Activated T-cell treated with anti-CD3 and anti-CD28 coated beads, Interleukin-2, amount 50 U/mL, for 72 hours (primary cell): ENCODE data around the gene CHD6. TPM values are rescaled to one million over a fixed set of nuclear protein-coding genes. Genes with fewer than 3 reads are reported as not detected.

Experiments used
- ATAC-seq, 2 donors: fragments of 150-1000 bp; cut with Tn5 transposase; replicated peaks in 1 of 2; 2 replicates each; pipeline ENCODE4 v1.10.0; 2021; ENCODE audit warnings: moderate library complexity in 2 of 2, mild to moderate bottlenecking in 1 of 2
- DNase-seq, 2 donors: peaks; one replicate each; pipeline ENCODE4 v3.0.0; 2021 to 2022; ENCODE audit warnings: mixed read lengths in 1 of 2
- H3K27ac Mint-ChIP-seq: one replicate; pipeline ENCODE4 v1.8.0; 2022; ENCODE audit warnings: mild to moderate bottlenecking, moderate library complexity, mixed read lengths
- H3K27me3 Mint-ChIP-seq: one replicate; pipeline ENCODE4 v1.8.0; 2022; ENCODE audit warnings: low read depth, mixed read lengths
- H3K36me3 Mint-ChIP-seq, 2 donors: one replicate each; pipeline ENCODE4 v1.8.0; 2022; ENCODE audit warnings: mixed read lengths in 2 of 2, mild to moderate bottlenecking in 1 of 2; ENCODE audit not compliant: insufficient read depth in 2 of 2
- H3K4me1 Mint-ChIP-seq: one replicate; pipeline ENCODE4 v1.8.0; 2022; ENCODE audit warnings: low read depth, mixed read lengths
- H3K4me3 Mint-ChIP-seq, 2 donors: one replicate each; pipeline ENCODE4 v1.8.0; 2022; ENCODE audit warnings: mild to moderate bottlenecking in 2 of 2, mixed read lengths in 2 of 2, moderate library complexity in 2 of 2
- H3K9me3 Mint-ChIP-seq, 2 donors: one replicate each; pipeline ENCODE4 v1.8.0; 2022; ENCODE audit warnings: mixed read lengths in 2 of 2
- total RNA-seq, 2 donors: library from RNA; stranded (reverse); gene quantifications; one replicate each; pipeline ENCODE4 v1.2.3, GENCODE V29; 2022

CHD6 gene
- total RNA-seq, 2 donors from 2014 or later: 35.8 to 37.7 TPM

- H3K4me1 Mint-ChIP-seq: peaks cover 13% of the 10 kb centered on the region
- H3K9me3 Mint-ChIP-seq: no peaks in the 10 kb centered on the region
- no peaks in the 10 kb centered on the region for H3K27me3 Mint-ChIP-seq
- no peak overlapping the region for H3K27ac Mint-ChIP-seq
- no peak for DNase-seq
- peaks cover 2 to 13% of the 10 kb centered on the region in 2 donors for H3K36me3 Mint-ChIP-seq
- ATAC-seq: no peak
- H3K4me3 Mint-ChIP-seq: no peak overlapping the region
These were observed 105.6 kb downstream of the CHD6 start for GRCh38 chr20:41512624-41513023.

GRCh38 chr20:41510847-41511450 lies 107.2 kb downstream of the CHD6 start:
- peaks cover 12% of the 10 kb centered on the region for H3K4me1 Mint-ChIP-seq
- peaks cover 6 to 20% of the 10 kb centered on the region in 2 donors for H3K36me3 Mint-ChIP-seq
- no peaks in the 10 kb centered on the region for H3K27me3 Mint-ChIP-seq
- no peak for ATAC-seq
- H3K9me3 Mint-ChIP-seq: peaks cover 1 to 2% of the 10 kb centered on the region in 2 donors
- DNase-seq: no peak
- H3K4me3 Mint-ChIP-seq: no peak overlapping the region
- no peak overlapping the region for H3K27ac Mint-ChIP-seq

- peaks cover 10 to 25% of the 10 kb centered on the region in 2 donors for H3K36me3 Mint-ChIP-seq
- H3K9me3 Mint-ChIP-seq: peaks cover 1 to 4% of the 10 kb centered on the region in 2 donors
- ATAC-seq (no peak), DNase-seq (no peak)
- no peak overlapping the region for H3K27ac Mint-ChIP-seq
- H3K4me3 Mint-ChIP-seq: no peak overlapping the region
- H3K4me1 Mint-ChIP-seq: peaks cover 20% of the 10 kb centered on the region
- no peaks in the 10 kb centered on the region for H3K27me3 Mint-ChIP-seq
These were observed 108.0 kb downstream of the CHD6 start for GRCh38 chr20:41510224-41510623.

- H3K36me3 Mint-ChIP-seq: peaks cover 10 to 25% of the 10 kb centered on the region in 2 donors
- no peak overlapping the region for H3K4me3 Mint-ChIP-seq
- no peak for DNase-seq
- H3K27me3 Mint-ChIP-seq: no peaks in the 10 kb centered on the region
- H3K27ac Mint-ChIP-seq: no peak overlapping the region
- H3K4me1 Mint-ChIP-seq: peaks cover 23% of the 10 kb centered on the region
- no peak for ATAC-seq
- peaks cover 1 to 4% of the 10 kb centered on the region in 2 donors for H3K9me3 Mint-ChIP-seq
These were observed 108.6 kb downstream of the CHD6 start for GRCh38 chr20:41509316-41510200.

GRCh38 chr20:41508335-41508734 lies 109.8 kb downstream of the CHD6 start:
- no peak for ATAC-seq
- Mint-ChIP-seq H3K9me3 (peaks cover 1 to 4% of the 10 kb centered on the region in 2 donors), H3K27me3 (no peaks in the 10 kb centered on the region), H3K36me3 (peaks cover 12 to 30% of the 10 kb centered on the region in 2 donors), H3K27ac (no peak overlapping the region), H3K4me1 (peaks cover 23% of the 10 kb centered on the region), H3K4me3 (no peak overlapping the region)
- DNase-seq: no peak

- Mint-ChIP-seq H3K4me1 (peaks cover 23% of the 10 kb centered on the region), H3K27ac (peak overlapping the region; percentile 3), H3K27me3 (no peaks in the 10 kb centered on the region), H3K9me3 (peaks cover 1 to 4% of the 10 kb centered on the region in 2 donors), H3K36me3 (peaks cover 12 to 31% of the 10 kb centered on the region in 2 donors), H3K4me3 (no peak overlapping the region)
- no peak for ATAC-seq
- DNase-seq: no peak
These were observed 110.3 kb downstream of the CHD6 start for GRCh38 chr20:41507851-41508250.

GRCh38 chr20:41507436-41507835 lies 110.7 kb downstream of the CHD6 start:
- Mint-ChIP-seq H3K4me1 (peaks cover 23% of the 10 kb centered on the region), H3K27ac (no peak overlapping the region), H3K9me3 (peaks cover 1 to 4% of the 10 kb centered on the region in 2 donors), H3K27me3 (no peaks in the 10 kb centered on the region), H3K36me3 (peaks cover 12 to 31% of the 10 kb centered on the region in 2 donors), H3K4me3 (no peak overlapping the region)
- ATAC-seq (no peak), DNase-seq (no peak)

- peak overlapping the region; percentile 22 for H3K27ac Mint-ChIP-seq
- peaks cover 23% of the 10 kb centered on the region for H3K4me1 Mint-ChIP-seq
- no peaks in the 10 kb centered on the region for H3K27me3 Mint-ChIP-seq
- H3K4me3 Mint-ChIP-seq: no peak overlapping the region
- DNase-seq (no peak), ATAC-seq (no peak)
- H3K9me3 Mint-ChIP-seq: peaks cover 1 to 4% of the 10 kb centered on the region in 2 donors
- peaks cover 10 to 26% of the 10 kb centered on the region in 2 donors for H3K36me3 Mint-ChIP-seq
These were observed 111.8 kb downstream of the CHD6 start for GRCh38 chr20:41506192-41506915.

GRCh38 chr20:41505184-41505583 lies 113.0 kb downstream of the CHD6 start:
- H3K9me3 Mint-ChIP-seq: peaks cover 1 to 4% of the 10 kb centered on the region in 2 donors
- no peaks in the 10 kb centered on the region for H3K27me3 Mint-ChIP-seq
- peaks cover 10 to 26% of the 10 kb centered on the region in 2 donors for H3K36me3 Mint-ChIP-seq
- peak overlapping the region; percentile 43 for H3K27ac Mint-ChIP-seq
- no peak for ATAC-seq
- no peak for DNase-seq
- peaks cover 23% of the 10 kb centered on the region for H3K4me1 Mint-ChIP-seq
- H3K4me3 Mint-ChIP-seq: no peak overlapping the region

- ATAC-seq (no peak), DNase-seq (no peak)
- Mint-ChIP-seq H3K27ac (no peak overlapping the region), H3K4me1 (peaks cover 15% of the 10 kb centered on the region), H3K9me3 (peaks cover 1 to 4% of the 10 kb centered on the region in 2 donors), H3K36me3 (peaks cover 11 to 18% of the 10 kb centered on the region in 2 donors), H3K27me3 (no peaks in the 10 kb centered on the region), H3K4me3 (no peak overlapping the region)
These were observed 116.8 kb downstream of the CHD6 start for GRCh38 chr20:41501376-41501775.

GRCh38 chr20:41499961-41500725 lies 118.0 kb downstream of the CHD6 start:
- peak overlapping the region; percentile 39 for H3K27ac Mint-ChIP-seq
- DNase-seq (no peak), ATAC-seq (no peak)
- no peaks in the 10 kb centered on the region for H3K27me3 Mint-ChIP-seq
- H3K4me1 Mint-ChIP-seq: peaks cover 3% of the 10 kb centered on the region
- H3K9me3 Mint-ChIP-seq: no peaks in the 10 kb centered on the region
- H3K36me3 Mint-ChIP-seq: peaks cover 3 to 11% of the 10 kb centered on the region in 2 donors
- no peak overlapping the region for H3K4me3 Mint-ChIP-seq

- Mint-ChIP-seq H3K36me3 (peaks cover 3 to 6% of the 10 kb centered on the region in 2 donors), H3K27me3 (no peaks in the 10 kb centered on the region), H3K9me3 (no peaks in the 10 kb centered on the region), H3K4me3 (no peak overlapping the region), H3K4me1 (no peaks in the 10 kb centered on the region), H3K27ac (peak overlapping the region; percentile 44)
- DNase-seq (no peak), ATAC-seq (no peak)
These were observed 119.1 kb downstream of the CHD6 start for GRCh38 chr20:41499064-41499463.
